Keratinocyte (primary cell): ENCODE results near the gene UBASH3B.

Experiments
- EZH2 ChIP-seq: IDR thresholded peaks from one replicate; pipeline ENCODE4 v1.6.1; 2012; ENCODE audit warnings: inconsistent platforms, mild to moderate bottlenecking, low read length, moderate library complexity
- TF ChIP-seq, protein P1 (sequence below), 3 experiments: IDR thresholded peaks in 1 of 3; conservative IDR thresholded peaks in 1 of 3; optimal IDR thresholded peaks in 1 of 3; 2 replicates in 2 of 3; 3 replicates in 1 of 3; pipeline versions ENCODE3 to v1.5.1; 2011; ENCODE audit warnings: low read length in 3 of 3, mild to moderate bottlenecking in 3 of 3, moderate library complexity in 2 of 3, control low read depth in 1 of 3, inconsistent platforms in 1 of 3; ENCODE audit not compliant: insufficient read depth in 2 of 3; ENCODE audit errors: extremely low read depth in 1 of 3

DNA sequence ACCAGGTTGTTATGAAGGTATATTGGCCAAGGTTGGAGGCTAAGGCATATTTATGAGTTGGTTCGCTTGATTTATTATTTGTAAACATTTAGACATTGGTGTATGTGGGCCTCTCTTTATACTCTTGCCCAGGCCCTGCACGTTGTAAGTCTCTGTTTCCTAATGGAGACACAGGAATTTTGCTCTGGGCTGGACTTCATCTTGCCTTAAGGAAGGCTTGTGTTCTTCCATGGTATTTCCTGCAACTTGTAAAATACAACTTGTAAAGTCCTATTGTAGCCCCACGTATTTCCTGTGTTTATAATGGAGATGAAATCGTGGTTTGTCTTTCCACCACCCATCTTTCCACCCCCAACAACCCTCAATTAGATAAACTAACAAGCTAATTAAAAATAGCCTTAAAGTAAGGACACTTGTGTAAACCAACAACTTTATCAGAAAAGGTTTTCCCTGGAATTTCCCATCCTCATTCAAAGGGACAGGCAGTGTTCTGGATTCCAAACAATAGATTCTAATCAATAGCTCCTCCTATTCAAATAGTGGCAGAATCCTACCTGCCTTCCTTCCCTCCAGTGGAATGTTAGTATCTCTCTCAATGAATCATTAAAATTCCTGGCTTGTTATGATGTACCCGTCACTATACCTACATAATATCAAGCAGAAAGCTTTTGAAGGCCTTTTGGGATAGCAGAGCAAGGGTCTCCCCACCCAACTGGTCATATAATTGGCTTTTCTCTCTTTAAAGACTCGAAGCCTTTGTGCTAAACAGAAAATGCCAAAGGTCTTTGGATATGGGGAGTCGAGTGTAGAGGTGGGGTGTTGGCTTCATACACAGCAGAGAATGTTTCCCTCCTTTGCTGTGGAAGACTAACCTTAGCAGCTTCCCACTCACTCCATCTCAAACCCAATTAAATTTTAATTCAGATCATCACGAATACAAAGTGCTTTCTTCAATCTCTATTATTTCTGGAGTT is 77.1 kb downstream of the UBASH3B start:
- TF ChIP-seq, protein P1, sequence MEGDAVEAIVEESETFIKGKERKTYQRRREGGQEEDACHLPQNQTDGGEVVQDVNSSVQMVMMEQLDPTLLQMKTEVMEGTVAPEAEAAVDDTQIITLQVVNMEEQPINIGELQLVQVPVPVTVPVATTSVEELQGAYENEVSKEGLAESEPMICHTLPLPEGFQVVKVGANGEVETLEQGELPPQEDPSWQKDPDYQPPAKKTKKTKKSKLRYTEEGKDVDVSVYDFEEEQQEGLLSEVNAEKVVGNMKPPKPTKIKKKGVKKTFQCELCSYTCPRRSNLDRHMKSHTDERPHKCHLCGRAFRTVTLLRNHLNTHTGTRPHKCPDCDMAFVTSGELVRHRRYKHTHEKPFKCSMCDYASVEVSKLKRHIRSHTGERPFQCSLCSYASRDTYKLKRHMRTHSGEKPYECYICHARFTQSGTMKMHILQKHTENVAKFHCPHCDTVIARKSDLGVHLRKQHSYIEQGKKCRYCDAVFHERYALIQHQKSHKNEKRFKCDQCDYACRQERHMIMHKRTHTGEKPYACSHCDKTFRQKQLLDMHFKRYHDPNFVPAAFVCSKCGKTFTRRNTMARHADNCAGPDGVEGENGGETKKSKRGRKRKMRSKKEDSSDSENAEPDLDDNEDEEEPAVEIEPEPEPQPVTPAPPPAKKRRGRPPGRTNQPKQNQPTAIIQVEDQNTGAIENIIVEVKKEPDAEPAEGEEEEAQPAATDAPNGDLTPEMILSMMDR (optimal IDR thresholded peaks at IDR 0.05 in 1 of 3, IDR thresholded peaks at IDR 0.05 in 1 of 3, conservative IDR thresholded peaks at IDR 0.05 in 1 of 3; ENCODE audit: extremely low read depth in 1 of 3, insufficient read depth in 2 of 3, low read length in 3 of 3), result no peak
- no peak for TF ChIP-seq EZH2
